HG02884 (cell line): Measurements from ENCODE around the gene COX4I1.

Experiments used
- ATAC-seq: cut with Tn5 transposase; IDR thresholded peaks from one replicate; pipeline ENCODE4 v1.9.1; 2021; ENCODE audit warnings: mild to moderate bottlenecking, moderate library complexity; ENCODE audit not compliant: unreplicated experiment

Gene COX4I1

GRCh38 chr16:85854935-85855334 is 55.4 kb downstream of the COX4I1 start:
- no peak for ATAC-seq

GRCh38 chr16:85856079-85856478 is 56.6 kb downstream of the COX4I1 start:
- no peak for ATAC-seq

- ATAC-seq = no peak
These were observed 57.1 kb downstream of the COX4I1 start for GRCh38 chr16:85856585-85856984.
